Endothelial cell (in vitro differentiated cells): ENCODE results near the gene ZSWIM3. TPM values are rescaled to one million over a fixed set of nuclear protein-coding genes. Genes with fewer than 3 reads are reported as not detected.

Source experiments
- DNase-seq: peaks from one replicate; pipeline ENCODE4 v3.0.0; 2021; ENCODE audit warnings: low spot score
- H3K27ac Mint-ChIP-seq: one replicate; pipeline ENCODE4 v1.8.0; 2021; ENCODE audit warnings: mixed read lengths, inconsistent platforms; ENCODE audit not compliant: unreplicated experiment
- H3K27me3 Mint-ChIP-seq: one replicate; pipeline ENCODE4 v1.8.0; 2021; ENCODE audit warnings: mild to moderate bottlenecking, moderate library complexity, mixed read lengths, inconsistent platforms; ENCODE audit not compliant: unreplicated experiment
- H3K36me3 Mint-ChIP-seq: one replicate; pipeline ENCODE4 v1.8.0; 2021; ENCODE audit warnings: mild to moderate bottlenecking, low read depth, mixed read lengths, inconsistent platforms; ENCODE audit not compliant: unreplicated experiment
- H3K4me1 Mint-ChIP-seq: one replicate; pipeline ENCODE4 v1.8.0; 2021; ENCODE audit warnings: mild to moderate bottlenecking, mixed read lengths, inconsistent platforms; ENCODE audit not compliant: unreplicated experiment
- H3K4me3 Mint-ChIP-seq: one replicate; pipeline ENCODE4 v1.8.0; 2021; ENCODE audit warnings: mild to moderate bottlenecking, mixed read lengths, inconsistent platforms; ENCODE audit not compliant: unreplicated experiment
- H3K9me3 Mint-ChIP-seq: one replicate; pipeline ENCODE4 v1.8.0; 2021; ENCODE audit warnings: mixed read lengths, inconsistent platforms; ENCODE audit not compliant: unreplicated experiment
- total RNA-seq: library from RNA; stranded (reverse); fragmentation: NEBNext Ultra II Directional; extraction: Animal tissue kit (Norgen Biotek cat#: 25700); gene quantifications from one replicate; pipeline ENCODE4 v1.2.1, GENCODE V29; 2021; ENCODE audit not compliant: unreplicated experiment
- TF ChIP-seq, protein P1 (sequence below): fragments of 200-600 bp; sonication (generic); IDR thresholded peaks from one replicate; pipeline ENCODE4 v1.5.0; 2021; ENCODE audit warnings: antibody characterized with exemption; ENCODE audit not compliant: unreplicated experiment

Gene ZSWIM3
- total RNA-seq, 1 donor from 2014 or later: 6.7 TPM

GRCh38 chr20:45920462-45921336 lies 63.3 kb downstream of the ZSWIM3 start:
- Mint-ChIP-seq H3K27me3 (peaks cover 3% of the 10 kb centered on the region), H3K9me3 (no peaks in the 10 kb centered on the region), H3K36me3 (no peaks in the 10 kb centered on the region), H3K4me3 (no peak overlapping the region), H3K4me1 (peaks cover 26% of the 10 kb centered on the region), H3K27ac (no peak overlapping the region)
- TF ChIP-seq, protein P1, sequence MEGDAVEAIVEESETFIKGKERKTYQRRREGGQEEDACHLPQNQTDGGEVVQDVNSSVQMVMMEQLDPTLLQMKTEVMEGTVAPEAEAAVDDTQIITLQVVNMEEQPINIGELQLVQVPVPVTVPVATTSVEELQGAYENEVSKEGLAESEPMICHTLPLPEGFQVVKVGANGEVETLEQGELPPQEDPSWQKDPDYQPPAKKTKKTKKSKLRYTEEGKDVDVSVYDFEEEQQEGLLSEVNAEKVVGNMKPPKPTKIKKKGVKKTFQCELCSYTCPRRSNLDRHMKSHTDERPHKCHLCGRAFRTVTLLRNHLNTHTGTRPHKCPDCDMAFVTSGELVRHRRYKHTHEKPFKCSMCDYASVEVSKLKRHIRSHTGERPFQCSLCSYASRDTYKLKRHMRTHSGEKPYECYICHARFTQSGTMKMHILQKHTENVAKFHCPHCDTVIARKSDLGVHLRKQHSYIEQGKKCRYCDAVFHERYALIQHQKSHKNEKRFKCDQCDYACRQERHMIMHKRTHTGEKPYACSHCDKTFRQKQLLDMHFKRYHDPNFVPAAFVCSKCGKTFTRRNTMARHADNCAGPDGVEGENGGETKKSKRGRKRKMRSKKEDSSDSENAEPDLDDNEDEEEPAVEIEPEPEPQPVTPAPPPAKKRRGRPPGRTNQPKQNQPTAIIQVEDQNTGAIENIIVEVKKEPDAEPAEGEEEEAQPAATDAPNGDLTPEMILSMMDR: no peak
- DNase-seq: no peak

GRCh38 chr20:45921337-45922189 lies 64.1 kb downstream of the ZSWIM3 start:
- Mint-ChIP-seq H3K27me3 (peaks cover 3% of the 10 kb centered on the region), H3K4me3 (no peak overlapping the region), H3K4me1 (peaks cover 26% of the 10 kb centered on the region), H3K9me3 (no peaks in the 10 kb centered on the region), H3K36me3 (no peaks in the 10 kb centered on the region), H3K27ac (no peak overlapping the region)
- DNase-seq: no peak
- TF ChIP-seq, protein P1: no peak

DNA sequence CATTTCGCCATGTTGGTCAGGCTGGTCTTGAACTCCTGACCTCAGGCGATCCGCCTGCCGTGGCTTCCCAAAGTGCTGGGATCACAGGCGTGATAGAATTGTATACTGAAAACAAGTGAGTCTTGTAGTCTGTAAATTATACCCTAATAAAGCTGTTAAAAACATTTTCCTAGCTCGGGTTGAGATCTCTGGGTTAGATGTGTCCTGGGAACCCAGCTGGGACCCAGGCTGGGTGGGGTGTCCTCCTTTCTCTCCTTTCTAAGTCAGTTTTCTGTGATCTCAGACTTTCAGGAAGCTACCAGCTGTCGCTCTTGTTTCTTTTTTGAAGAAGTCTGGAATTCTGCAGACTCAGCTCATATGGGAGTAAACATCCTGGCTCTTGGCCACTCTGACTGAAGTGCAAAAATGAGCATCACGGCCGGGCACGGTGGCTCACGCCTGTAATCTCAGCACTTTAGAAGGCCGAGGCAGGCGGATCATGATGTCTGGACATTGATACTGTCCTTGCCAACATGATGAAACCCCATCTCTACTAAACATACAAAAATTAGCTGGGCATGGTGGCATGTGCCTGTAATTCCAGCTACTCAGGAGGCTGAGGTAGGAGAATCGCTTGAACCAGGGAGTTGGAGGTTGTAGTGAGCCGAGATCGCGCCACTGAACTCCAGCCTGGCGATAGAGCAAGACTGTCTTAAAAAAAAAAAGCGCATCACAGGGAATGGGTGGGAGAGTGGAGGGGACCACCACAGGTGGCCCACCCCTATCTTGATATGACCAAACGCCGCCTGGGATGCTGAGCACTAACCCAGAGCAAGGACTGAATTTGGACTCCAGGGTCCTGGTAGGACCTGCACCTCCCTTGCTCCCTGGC lies 67.2 kb downstream of the ZSWIM3 start:
- peaks cover 18% of the 10 kb centered on the region for H3K4me1 Mint-ChIP-seq
- peaks cover 3% of the 10 kb centered on the region for H3K27me3 Mint-ChIP-seq
- no peak for DNase-seq
- H3K4me3 Mint-ChIP-seq: peak overlapping the region; percentile 32
- TF ChIP-seq, protein P1: no peak
- peak overlapping the region; percentile 50 for H3K27ac Mint-ChIP-seq
- no peaks in the 10 kb centered on the region for H3K9me3 Mint-ChIP-seq
- no peaks in the 10 kb centered on the region for H3K36me3 Mint-ChIP-seq

DNA sequence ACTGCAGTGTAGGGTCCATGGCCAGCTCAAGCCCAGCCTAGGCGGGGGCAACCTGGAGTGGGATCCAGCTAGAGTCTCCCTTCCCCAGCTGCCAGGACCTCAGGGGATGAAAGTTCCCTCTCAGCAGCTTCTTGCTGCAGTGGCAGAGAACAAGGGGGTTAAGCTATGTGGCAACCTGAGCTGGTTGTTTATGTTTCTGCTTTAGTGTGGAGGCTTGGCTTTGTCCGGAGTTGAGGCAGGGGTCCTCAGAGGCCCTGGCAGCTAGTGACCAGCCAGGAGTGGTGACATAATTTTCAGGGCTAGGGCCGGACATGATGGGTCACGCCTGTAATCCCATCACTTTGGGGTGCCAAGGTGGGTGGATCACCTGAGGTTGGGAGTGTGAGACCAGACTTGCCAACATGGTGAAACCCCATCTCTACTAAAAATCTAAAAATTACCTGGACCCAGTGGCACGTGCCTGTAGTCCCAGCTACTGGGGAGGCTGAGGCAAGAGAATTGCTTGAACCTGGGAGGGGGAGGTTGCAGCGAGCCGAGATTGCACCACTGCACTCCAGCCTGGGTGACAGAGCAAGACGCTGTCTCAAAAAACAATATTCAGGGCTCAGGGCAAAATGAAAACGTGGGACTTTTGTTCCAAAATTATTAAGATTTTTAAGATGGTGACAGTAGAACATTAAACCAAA lies 68.5 kb downstream of the ZSWIM3 start:
- no peak overlapping the region for H3K27ac Mint-ChIP-seq

More for the DNA sequence above, 68.5 kb downstream of the ZSWIM3 start:
- H3K9me3 Mint-ChIP-seq: no peaks in the 10 kb centered on the region
- peaks cover 3% of the 10 kb centered on the region for H3K27me3 Mint-ChIP-seq
- H3K4me3 Mint-ChIP-seq: no peak overlapping the region
- no peaks in the 10 kb centered on the region for H3K36me3 Mint-ChIP-seq
- no peak for DNase-seq
- peaks cover 12% of the 10 kb centered on the region for H3K4me1 Mint-ChIP-seq
- TF ChIP-seq, protein P1: no peak
